Stimulated activated CD4-positive, alpha-beta T cell treated with anti-CD3 and anti-CD28 coated beads, Interleukin-15, amount 100 ng/mL, for 48 hours (primary cell): Measurements from ENCODE around the gene ARHGAP22.

Experiments used
- DNase-seq, 2 donors: peaks; one replicate each; pipeline ENCODE4 v3.0.0-alpha.2; 2020; ENCODE audit warnings: low read depth in 2 of 2

The ARHGAP22 gene

DNA sequence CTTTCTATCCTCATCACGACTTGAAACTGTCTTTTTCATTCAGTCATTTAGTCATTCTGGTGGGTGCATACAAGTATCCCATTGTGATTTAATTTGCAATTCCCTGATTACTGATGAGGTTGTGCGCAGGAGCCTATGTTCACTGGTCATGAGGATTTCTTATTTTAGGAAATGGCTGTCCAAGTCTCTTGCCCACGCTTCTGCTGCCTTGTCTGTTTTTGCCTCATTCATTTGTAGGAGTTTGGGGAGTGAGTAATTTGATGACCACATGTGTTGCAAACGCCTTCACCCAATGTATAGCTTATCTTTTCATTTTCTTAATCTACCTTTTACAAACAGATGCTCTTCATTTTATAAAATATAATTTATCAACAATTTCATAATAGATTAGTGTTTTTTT is 127.3 kb downstream of the ARHGAP22 start:
- no peak for DNase-seq

- DNase-seq = no peak
These were observed 127.7 kb downstream of the ARHGAP22 start for GRCh38 chr10:48477141-48477540.

GRCh38 chr10:48476279-48476982 is 128.4 kb downstream of the ARHGAP22 start:
- no peak for DNase-seq

GRCh38 chr10:48475943-48476278 is 129.0 kb downstream of the ARHGAP22 start:
- DNase-seq = no peak

DNA sequence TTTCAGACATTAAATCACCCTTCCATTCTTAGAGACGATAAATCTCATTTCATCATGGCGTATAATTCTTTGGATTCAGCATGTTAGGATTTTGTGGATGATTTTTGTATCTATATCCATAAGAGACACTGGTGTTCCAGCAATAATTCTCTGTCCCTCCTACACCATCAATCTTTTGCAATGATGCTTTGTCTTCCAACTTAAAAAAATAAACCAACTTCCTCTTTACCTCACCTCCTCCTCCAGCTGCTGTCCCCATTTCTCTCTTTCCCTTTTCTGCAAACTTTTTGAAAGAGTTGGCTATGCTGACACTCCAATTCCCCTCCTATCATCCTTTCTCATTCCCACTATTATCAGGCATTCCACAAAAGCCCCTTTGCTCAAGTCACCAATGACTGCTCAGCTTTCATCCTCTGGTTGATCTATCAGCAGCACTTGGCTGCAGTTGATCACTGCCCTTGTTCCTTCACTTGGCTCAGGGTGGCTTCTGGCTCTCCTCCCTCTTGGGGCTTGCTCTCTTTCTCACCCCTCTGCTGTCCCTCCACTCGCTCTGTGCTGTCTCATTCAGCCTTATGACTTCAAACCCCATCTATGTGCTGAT is 130.0 kb downstream of the ARHGAP22 start:
- DNase-seq = no peak

DNA sequence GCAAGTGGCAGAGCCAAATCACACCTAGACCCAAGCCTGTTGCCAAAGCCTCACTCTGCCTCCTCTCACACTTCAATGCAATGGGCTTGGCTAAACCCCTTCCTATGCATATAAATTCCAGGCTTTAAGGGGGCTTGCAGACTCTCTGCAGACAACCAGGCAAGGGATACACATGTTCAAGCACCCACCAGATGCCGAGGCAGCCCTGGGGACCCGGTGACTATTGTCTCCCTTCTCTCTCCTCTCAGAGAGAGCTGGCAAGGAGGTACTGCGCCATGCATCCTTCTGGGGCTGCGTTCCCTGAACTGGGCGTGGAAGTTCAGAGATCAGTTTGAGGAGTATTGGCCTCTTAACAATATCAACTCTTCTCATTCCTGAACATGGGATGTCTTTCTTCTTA is 131.2 kb downstream of the ARHGAP22 start:
- DNase-seq = no peak

DNA sequence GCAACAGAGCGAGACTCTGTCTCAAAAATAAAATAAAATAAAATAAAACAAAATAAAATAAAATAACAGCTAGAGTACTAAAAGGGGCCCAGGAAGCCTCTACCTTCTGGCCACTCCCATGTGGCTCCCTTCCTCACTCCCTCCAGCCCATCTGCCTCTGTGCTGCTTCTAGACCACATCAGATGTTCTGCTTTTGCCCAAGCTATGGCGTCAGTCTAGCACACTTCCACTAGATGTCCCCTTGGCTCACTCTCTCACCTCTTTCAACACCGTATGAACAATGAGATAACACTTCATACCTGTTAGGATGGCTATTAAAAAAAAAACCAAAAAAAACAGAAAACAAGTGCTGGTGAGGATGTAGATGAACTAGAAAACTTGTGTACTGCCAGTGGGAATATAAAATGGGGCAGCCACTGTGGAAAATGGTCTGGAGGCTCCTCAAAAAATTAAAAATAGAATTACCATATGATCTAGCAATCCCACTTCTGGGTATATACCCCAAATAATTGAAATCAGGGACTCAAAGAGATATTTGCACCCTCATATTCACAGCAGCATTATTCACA is 132.3 kb downstream of the ARHGAP22 start:
- no peak for DNase-seq

DNA sequence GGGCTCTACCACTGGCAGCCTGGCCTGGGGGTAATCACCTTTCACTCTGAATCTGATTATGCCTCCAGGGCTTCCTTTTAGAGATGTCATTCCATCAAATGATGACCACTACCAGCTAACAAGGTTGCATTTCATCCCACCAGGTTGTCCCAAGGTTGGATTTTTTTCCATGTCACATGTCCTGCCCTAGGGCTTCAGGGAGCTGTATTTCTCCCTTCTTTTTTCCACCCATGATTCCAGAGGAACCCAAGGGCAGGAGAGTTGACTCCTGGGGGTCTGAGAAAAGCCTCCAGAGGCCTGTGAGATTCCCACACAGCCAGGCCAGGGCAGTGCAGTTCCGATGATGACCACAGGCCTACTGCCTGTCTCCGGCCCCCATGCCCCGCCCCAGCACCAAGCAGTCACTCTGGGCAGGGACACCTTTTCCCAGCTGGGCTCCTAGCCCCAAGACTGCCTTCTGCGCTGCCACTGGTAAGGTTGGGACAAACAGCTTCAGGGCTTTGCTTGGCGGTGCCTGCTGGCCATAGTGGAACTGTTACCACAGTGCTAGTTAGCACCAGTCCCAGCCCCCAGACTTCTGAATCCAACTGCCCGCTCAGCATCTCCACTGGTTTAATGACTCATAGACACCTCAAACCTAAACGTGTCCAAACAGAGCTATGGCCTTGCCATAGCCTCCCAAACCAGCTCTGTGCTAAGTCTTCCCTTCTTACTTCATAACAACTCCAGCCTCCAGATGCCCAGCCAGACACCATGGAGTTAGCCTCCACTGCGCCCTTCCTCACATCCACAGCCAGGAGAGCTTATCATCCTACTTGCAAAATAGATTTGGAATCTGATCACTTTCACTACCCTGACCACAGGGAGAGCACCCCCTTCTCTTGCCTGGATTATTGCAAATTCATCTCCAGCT is 133.7 kb downstream of the ARHGAP22 start:
- DNase-seq = no peak

DNA sequence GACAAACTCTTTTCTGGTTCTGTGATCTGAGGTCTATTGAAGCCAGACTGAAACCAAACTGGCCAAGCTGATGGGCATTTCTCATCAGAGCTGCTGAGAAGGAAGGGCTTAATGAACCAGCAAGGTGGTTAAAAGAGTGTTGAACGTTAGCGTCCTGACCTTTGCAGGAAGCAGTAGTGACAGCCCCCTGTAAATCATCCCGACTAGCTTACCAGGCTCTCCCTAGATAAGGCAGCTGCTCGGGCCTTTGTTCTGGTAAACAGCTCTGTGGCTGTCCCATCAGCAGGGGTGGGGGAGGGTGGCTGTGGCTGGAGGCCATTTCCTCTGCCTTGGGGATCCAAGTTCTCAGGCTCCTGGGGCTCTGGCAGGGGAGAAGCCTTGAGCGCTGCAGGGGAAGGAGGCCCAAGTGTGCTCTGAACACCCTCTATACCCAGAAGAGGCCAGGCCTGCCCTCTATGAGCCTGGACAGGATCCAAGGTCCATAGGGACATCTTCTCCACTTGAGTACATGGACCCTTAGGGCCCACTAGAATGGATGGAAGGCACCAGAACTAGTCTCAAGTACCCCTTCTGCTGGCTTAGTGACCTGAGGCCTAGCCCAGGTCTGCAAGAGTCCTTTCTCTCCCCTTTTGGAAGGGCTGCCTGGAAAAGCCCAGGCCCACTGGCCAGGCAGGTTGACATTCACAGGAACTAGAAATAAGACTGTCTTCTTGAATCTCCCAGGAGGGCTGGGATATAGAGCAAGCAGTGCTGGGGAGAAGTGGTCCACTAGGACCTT is 134.6 kb downstream of the ARHGAP22 start:
- no peak for DNase-seq

DNA sequence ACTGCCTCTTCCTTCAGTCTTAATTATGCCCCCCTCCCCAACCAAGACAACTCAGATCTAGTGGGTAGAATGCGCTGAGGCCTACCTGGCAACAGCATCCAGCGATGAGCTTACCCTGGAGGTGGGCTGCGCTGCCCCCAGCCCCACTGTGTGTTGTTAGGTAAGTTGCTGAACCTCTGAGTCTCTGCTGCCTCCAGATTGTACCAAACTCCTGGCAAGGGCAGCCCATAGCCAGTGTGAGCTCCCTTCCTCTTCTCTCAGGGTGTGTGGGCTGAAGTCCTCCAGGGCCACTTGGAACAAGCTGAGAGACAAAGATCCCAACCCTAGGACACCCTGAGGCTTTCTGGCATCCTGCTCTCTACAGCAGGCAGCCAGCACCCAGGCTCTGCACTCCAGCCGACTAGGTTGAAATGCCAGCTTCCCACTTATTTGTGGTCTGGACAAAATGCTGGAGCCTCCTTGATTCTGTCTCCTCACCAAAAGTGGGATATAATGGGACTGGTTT is 135.3 kb downstream of the ARHGAP22 start:
- DNase-seq = no peak

DNA sequence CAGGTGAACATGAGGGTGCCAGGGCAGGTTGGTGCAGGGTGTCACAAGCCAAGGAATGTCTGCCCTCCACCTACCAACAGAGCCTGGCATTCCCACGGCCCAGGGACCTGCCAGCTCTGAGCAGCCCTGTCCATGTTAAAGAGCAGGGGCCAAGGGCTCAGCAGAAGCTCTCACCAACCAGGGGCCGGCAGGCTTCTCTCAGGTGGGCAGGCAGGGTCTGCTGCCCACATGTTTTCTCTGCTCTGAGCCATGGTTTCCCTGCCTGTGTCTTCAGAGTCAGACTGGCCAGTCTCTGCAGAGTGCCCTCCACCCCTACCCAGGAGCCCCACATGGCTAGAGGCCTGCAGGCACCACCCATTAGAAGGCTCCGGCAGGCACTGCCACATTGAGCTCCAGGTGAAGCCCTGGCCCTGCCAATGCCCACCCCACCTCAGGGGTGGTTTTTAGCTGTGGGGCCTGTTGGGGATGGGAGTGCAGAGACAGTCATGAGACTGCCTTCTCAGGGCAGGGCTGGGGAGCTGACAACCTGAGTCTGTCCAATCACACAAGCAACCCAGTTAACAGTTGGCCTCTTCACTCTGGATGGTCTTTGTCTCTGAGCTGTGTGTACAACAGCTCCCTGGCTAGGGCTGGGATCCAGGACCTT is 135.9 kb downstream of the ARHGAP22 start:
- DNase-seq = no peak

DNA sequence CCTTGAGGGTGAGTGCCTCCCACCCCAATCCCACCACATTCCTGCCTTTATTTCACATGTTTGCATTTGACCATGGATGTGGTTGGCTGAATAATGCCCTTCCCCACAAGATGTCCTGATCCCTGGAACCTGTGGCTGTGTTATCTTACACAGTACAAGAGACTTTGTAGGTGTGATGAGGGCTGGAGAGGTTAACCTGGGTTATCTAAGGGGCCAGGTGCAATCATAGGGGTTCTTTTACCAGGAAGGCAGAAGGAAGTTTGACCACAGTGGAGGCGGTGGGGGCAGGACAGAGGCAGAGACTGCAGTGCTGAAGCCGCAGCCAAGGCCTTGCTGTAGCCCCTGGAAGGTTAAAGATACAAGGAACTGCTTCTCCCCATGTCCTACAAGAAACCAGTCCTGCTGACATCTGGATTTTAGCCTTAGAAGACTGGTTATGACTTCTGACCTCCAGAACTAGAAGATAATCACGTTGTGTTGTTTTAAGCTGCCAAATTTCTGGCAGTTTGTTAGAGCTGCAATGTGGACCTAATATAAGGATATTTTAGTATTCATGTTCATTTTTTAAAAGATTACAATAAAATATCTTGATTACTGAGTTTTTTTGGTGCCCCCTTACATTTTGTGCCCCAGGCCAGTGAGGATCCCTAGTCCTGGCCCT is 136.6 kb downstream of the ARHGAP22 start:
- no peak for DNase-seq

- DNase-seq = no peak
These were observed 137.2 kb downstream of the ARHGAP22 start for GRCh38 chr10:48467669-48468068.

- DNase-seq = no peak
These were observed 138.1 kb downstream of the ARHGAP22 start for GRCh38 chr10:48466611-48467240.

- no peak for DNase-seq
These were observed 138.9 kb downstream of the ARHGAP22 start for GRCh38 chr10:48465860-48466521.

GRCh38 chr10:48464871-48465736 is 139.8 kb downstream of the ARHGAP22 start:
- no peak for DNase-seq

GRCh38 chr10:48464121-48464870 is 140.6 kb downstream of the ARHGAP22 start:
- DNase-seq = no peak
